Immature natural killer cell (primary cell): ENCODE data around the gene FRMD4A. TPM values are rescaled to one million over a fixed set of nuclear protein-coding genes. Genes with fewer than 3 reads are reported as not detected.
"Not testable (repeated sequence)": the region's sequence is repeated elsewhere in the genome, so short reads cannot be mapped to it uniquely, and the experiment has no call there.

Experiments used
- DNase-seq, 3 donors: peaks; one replicate each; pipeline ENCODE4 v3.0.0; 2022; ENCODE audit warnings: mixed read lengths in 1 of 3
- H3K27ac Mint-ChIP-seq, 6 donors: one replicate each; pipeline ENCODE4 v1.8.0; 2020; ENCODE audit warnings: mixed read lengths in 6 of 6, mild to moderate bottlenecking in 5 of 6, inconsistent platforms in 4 of 6, moderate library complexity in 3 of 6
- H3K27me3 Mint-ChIP-seq, 3 donors: one replicate each; pipeline ENCODE4 v1.8.0; 2020 to 2021; ENCODE audit warnings: low read depth in 3 of 3, mild to moderate bottlenecking in 3 of 3, mixed read lengths in 3 of 3, moderate library complexity in 3 of 3, inconsistent platforms in 1 of 3
- H3K36me3 Mint-ChIP-seq, 3 donors: one replicate each; pipeline ENCODE4 v1.8.0; 2020; ENCODE audit warnings: mixed read lengths in 3 of 3, inconsistent platforms in 2 of 3, mild to moderate bottlenecking in 2 of 3
- H3K4me1 Mint-ChIP-seq, 2 donors: one replicate each; pipeline ENCODE4 v1.8.0; 2020; ENCODE audit warnings: inconsistent platforms in 2 of 2, mild to moderate bottlenecking in 2 of 2, mixed read lengths in 2 of 2, moderate library complexity in 1 of 2
- H3K4me3 Mint-ChIP-seq, 5 donors: one replicate each; pipeline ENCODE4 v1.8.0; 2020; ENCODE audit warnings: mild to moderate bottlenecking in 5 of 5, mixed read lengths in 5 of 5, inconsistent platforms in 3 of 5, moderate library complexity in 3 of 5
- H3K9me3 Mint-ChIP-seq, 6 donors: one replicate each; pipeline ENCODE4 v1.8.0; 2020; ENCODE audit warnings: mild to moderate bottlenecking in 6 of 6, mixed read lengths in 6 of 6, inconsistent platforms in 4 of 6, moderate library complexity in 3 of 6
- polyA plus RNA-seq, 3 donors: library from polyadenylated mRNA; unstranded; fragments of 300-500 nt; fragmentation: Illumina TruSeq; gene quantifications; one replicate each; pipeline ENCODE4 v1.2.3, GENCODE V29; 2021

FRMD4A gene
- polyA plus RNA-seq, 3 donors from 2014 or later: 0.48 TPM; not detected in 2

- no peak for DNase-seq
- Mint-ChIP-seq H3K36me3 (no peaks in the 10 kb centered on the region), H3K4me1 (peaks cover 0 to 2% of the 10 kb centered on the region in 2 donors), H3K27me3 (peaks cover 0 to 13% (median 8%) of the 10 kb centered on the region in 3 donors), H3K9me3 (peaks cover 0 to 1% (median 0%) of the 10 kb centered on the region in 6 donors), H3K4me3 (no peak overlapping the region), H3K27ac (no peak overlapping the region)
Measured at GRCh38 chr10:13776861-13777311, 553.8 kb downstream of the FRMD4A start.

DNA sequence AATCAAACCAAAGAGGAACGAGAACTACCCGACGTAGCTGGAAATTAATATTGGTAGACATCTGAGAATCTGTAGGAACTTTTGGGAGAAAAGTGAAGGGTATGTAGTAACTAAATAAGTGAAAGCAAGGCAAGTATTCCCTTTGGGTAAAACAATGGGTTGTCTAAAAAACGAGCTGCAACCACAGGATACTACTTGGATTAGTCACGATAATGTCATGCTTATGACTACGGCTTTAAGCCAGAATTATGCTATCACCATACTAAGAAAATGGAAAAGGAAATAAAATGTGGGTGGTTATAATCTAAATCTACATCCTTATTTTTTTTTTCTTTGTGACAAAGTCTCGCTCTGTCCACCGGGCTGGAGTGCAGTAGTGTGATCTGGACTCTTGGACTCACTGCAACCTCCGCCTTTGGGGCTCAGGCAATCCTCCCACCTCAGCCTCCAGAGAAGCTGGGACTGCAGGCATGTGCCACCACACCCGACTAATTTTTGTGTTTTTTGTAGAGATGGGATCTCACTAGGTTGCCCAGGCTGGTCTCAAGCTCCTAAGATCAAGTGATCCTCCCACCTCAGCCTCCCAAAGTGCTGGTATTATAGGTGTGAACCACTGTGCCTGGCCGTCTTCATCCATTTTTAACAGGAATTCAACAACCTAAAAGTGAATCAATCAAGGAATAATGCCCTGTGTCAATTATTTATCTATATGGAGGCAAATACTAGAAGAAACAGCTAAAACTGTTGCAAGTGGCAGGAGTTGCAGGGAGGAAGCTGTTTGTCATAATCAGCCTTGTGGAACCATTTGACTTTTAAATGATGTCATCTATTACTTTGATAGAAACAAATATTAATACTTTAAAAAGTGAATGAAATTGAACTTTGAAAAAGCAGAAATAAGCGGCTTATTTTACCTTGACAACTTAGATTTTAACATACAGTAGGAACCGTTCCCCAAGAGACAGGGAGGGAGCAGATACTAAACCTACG, 554.6 kb downstream of the FRMD4A start:
- Mint-ChIP-seq H3K27ac (no peak overlapping the region), H3K27me3 (peaks cover 0 to 13% (median 8%) of the 10 kb centered on the region in 3 donors), H3K4me1 (peaks cover 0 to 2% of the 10 kb centered on the region in 2 donors), H3K9me3 (no peaks in the 10 kb centered on the region), H3K36me3 (no peaks in the 10 kb centered on the region), H3K4me3 (no peak overlapping the region)
- DNase-seq: no peak

DNA sequence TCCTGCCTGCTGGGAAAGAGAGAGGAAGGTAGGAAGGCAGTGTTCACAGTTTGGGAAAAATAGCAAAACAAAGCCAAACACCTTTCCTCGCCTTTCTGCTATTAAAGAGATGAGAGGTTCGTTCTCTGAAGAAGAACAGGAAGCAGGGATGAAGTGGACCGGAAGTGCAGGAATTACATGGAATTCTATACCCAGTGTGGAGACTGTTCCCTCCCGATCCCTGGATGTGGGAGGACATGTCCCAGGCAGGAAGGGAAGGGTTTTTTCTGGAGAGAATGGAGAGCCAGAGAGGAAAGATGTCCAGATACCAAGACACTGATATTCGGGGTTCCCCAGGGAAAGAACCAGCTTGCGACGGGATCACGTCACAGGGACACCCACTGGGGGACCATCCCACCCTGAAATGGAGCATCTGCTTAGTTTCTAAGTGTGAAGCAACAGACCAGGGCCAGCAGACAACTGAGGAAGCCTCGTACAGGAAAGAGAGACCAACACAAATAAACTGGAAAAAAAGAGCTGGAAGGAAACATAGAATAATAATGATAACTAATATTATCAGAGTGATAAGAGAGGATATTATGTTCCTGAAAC, 556.3 kb downstream of the FRMD4A start:
- no peak for DNase-seq
- Mint-ChIP-seq H3K27ac (no peak overlapping the region), H3K36me3 (no peaks in the 10 kb centered on the region), H3K9me3 (no peaks in the 10 kb centered on the region), H3K4me1 (peaks cover 0 to 2% of the 10 kb centered on the region in 2 donors), H3K27me3 (peaks cover 4 to 20% (median 10%) of the 10 kb centered on the region in 3 donors), H3K4me3 (no peak overlapping the region)

DNA sequence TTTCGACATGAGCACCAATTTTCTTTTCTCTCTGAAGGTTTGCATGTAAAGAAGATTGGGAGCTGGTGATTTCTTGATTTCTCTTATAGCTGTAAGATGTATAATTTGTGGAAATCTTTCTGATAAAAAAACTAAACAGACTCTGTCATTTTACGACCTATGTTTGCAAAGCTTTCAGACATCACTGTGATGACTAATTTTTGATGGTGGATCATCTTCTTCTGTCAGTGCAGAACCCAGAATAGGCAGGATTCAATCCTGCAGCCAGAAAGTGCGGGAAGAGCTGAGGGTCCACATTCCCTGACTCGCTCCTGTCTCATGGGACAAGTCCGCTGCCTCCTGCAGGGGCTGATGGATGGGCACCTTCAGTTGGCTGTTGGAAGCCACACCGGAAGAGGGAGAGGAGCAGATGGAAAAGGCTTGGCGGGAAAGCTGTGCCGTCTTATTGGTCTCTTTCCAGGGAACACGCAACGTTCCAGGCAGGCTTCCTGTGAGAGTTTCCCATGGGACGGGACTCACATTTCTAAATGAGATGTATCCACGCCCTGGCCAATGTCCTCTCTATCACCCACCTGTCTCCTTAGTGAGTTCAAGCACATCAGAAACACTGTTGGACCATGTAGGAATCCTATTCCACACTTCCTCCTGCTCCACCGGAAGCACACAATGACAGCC, 557.1 kb downstream of the FRMD4A start:
- no peaks in the 10 kb centered on the region for H3K9me3 Mint-ChIP-seq
- peaks cover 4 to 22% (median 10%) of the 10 kb centered on the region in 3 donors for H3K27me3 Mint-ChIP-seq
- H3K27ac Mint-ChIP-seq: no peak overlapping the region
- peaks cover 0 to 2% of the 10 kb centered on the region in 2 donors for H3K4me1 Mint-ChIP-seq
- no peak overlapping the region for H3K4me3 Mint-ChIP-seq
- H3K36me3 Mint-ChIP-seq: no peaks in the 10 kb centered on the region
- no peak for DNase-seq

- DNase-seq: no peak
- peaks cover 4 to 24% (median 10%) of the 10 kb centered on the region in 3 donors for H3K27me3 Mint-ChIP-seq
- H3K27ac Mint-ChIP-seq: no peak overlapping the region
- H3K9me3 Mint-ChIP-seq: no peaks in the 10 kb centered on the region
- H3K4me3 Mint-ChIP-seq: no peak overlapping the region
- no peaks in the 10 kb centered on the region for H3K36me3 Mint-ChIP-seq
- H3K4me1 Mint-ChIP-seq: peaks cover 0 to 2% of the 10 kb centered on the region in 2 donors
Measured at GRCh38 chr10:13773043-13773442, 557.7 kb downstream of the FRMD4A start.

GRCh38 chr10:13771992-13772391, 558.7 kb downstream of the FRMD4A start:
- H3K4me1 Mint-ChIP-seq: no peaks in the 10 kb centered on the region
- no peaks in the 10 kb centered on the region for H3K9me3 Mint-ChIP-seq
- H3K4me3 Mint-ChIP-seq: no peak overlapping the region
- H3K36me3 Mint-ChIP-seq: no peaks in the 10 kb centered on the region
- H3K27me3 Mint-ChIP-seq: peaks cover 5 to 28% (median 9%) of the 10 kb centered on the region in 3 donors
- no peak for DNase-seq
- H3K27ac Mint-ChIP-seq: no peak overlapping the region

DNA sequence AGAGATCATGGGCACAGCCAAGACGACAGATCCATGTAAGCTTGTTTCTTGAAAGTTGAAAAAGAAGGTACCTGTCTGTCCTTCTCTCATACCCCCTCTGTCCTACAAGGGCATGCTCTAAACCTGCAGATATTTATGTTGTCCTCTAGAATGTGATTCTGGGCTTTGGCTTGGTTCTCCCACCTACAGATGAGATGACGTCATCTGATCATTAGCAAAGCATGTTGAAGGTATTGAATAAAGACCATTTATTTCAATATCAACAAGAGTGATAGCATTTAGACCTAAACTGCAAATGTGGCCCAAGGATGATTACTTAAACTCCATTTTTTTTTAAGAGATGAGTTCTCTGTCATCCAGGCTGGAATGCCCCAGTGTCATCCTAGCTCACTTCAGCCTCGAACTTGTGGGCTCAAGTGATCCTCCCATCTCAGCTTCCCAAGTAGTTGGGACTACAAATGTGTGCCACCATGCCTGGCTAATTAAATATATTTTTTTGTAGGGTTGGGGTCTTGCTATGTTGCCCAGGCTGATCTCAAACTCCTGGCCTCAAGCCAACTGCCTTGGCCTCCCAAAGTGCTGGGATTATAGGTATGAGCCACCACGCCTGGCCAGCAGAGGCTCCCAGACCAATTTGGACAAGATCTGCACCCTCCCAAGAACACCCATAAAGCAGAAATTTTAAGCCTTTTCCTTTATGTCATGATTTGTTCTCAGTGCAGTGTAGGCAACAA, 559.8 kb downstream of the FRMD4A start:
- no peak overlapping the region for H3K27ac Mint-ChIP-seq
- no peak for DNase-seq
- no peaks in the 10 kb centered on the region for H3K36me3 Mint-ChIP-seq
- H3K9me3 Mint-ChIP-seq: no peaks in the 10 kb centered on the region
- H3K4me1 Mint-ChIP-seq: no peaks in the 10 kb centered on the region
- H3K4me3 Mint-ChIP-seq: no peak overlapping the region
- H3K27me3 Mint-ChIP-seq: peaks cover 5 to 26% (median 9%) of the 10 kb centered on the region in 3 donors

DNA sequence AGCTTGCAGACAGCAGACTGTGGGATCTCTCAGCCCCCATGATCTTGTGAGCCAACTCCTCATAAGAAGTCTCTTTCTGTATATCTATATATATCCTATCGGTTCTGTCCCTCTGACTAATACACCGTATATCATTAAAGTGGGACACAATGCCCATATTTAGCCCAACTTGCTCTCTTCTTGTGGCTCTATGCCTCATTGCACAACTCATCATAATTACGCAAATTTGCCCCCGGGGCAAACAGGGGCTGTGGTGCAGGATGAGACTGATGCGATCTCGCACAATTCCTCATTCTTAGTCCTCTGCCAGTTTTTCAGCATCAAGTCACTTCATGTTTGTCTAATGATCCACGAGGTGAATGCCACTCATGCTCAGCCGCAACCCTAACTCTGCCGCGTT, 560.8 kb downstream of the FRMD4A start:
- H3K9me3 Mint-ChIP-seq: no peaks in the 10 kb centered on the region
- no peaks in the 10 kb centered on the region for H3K4me1 Mint-ChIP-seq
- H3K4me3 Mint-ChIP-seq: no peak overlapping the region
- peaks cover 5 to 25% (median 9%) of the 10 kb centered on the region in 3 donors for H3K27me3 Mint-ChIP-seq
- no peak for DNase-seq
- H3K27ac Mint-ChIP-seq: no peak overlapping the region
- H3K36me3 Mint-ChIP-seq: no peaks in the 10 kb centered on the region

DNA sequence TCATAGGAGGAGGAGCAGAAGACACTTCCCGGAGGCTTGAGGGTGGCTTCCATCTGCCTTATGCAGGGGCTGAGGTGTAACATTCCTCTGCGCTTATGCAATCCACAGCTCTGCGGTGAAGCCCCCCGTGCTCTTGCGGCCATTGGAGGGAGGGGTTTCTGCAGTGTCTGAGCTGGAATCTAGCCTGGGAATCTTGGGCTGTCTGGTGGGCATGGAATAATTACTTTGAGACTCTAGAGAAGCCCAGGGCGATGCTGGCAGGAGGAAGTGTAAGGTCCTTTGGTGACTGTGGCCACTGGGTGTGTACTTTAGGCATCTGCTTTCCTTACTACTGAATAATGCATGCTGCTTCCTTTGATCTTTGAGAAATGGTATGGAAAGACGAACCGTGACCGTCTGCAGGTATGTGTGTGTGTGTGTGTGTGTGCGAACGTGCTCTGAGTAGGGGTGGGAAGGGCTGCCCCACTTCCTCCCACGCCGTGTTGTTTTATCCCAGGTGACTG, 563.0 kb downstream of the FRMD4A start:
- H3K36me3 Mint-ChIP-seq: no peaks in the 10 kb centered on the region
- H3K27me3 Mint-ChIP-seq: peaks cover 4 to 15% (median 5%) of the 10 kb centered on the region in 3 donors
- no peak for DNase-seq
- no peaks in the 10 kb centered on the region for H3K4me1 Mint-ChIP-seq
- no peak overlapping the region for H3K4me3 Mint-ChIP-seq
- H3K27ac Mint-ChIP-seq: no peak overlapping the region
- H3K9me3 Mint-ChIP-seq: no peaks in the 10 kb centered on the region

DNA sequence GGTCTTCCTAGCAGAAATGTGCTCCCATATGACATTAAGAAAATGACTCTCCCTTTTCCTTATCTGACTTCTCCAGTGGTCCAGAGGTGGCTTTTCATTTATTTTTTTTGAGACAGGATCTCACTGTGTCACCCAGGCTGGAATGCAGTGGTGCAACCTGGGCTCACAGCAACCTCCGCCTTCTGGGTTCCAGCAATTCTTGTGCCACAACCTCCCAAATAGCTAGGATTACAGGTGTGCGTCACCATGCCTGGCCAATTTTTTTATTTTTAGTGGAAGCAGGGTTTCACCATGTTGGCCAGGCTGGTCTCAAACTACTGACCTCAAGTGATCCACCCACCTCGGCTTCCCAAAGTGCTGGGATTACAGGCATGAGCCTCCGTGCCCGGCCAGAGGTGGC, 563.6 kb downstream of the FRMD4A start:
- H3K4me1 Mint-ChIP-seq, H3K36me3 Mint-ChIP-seq, DNase-seq, H3K4me3 Mint-ChIP-seq, H3K27ac Mint-ChIP-seq, H3K9me3 Mint-ChIP-seq: not testable (repeated sequence)
- peaks cover 2 to 15% (median 5%) of the 10 kb centered on the region in 3 donors for H3K27me3 Mint-ChIP-seq

DNA sequence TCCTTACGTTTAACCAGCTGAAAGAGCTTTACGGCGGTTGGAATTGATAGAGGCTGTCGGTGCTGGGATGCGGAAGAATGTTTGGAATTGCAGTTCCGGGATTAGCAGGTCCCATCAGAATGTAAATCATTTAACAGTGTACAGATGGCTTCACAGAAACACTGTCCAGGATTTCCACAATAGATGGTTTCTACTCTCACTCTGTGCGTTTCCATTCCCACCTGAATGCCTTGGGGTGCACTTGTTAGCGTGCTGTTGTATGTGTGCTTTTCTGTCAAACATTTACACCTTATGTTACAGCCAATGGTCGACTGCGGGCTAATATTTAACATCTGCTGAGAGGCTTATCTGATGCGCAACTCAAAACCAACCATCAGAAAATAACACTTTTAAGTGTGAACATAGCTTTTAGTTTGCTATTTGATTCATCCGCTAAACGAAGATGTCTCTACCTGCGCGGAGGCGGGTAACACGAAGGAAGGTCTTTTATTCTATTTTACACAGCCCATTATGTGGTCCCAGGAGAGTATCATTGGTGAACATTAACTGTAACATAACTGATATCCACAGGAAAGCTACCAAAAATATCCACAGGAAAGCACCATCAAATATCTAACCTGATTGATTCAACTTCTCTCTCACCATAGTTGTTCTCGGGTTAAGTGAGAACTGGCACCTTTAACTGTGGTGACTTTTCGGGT, 564.9 kb downstream of the FRMD4A start:
- DNase-seq: no peak
- no peaks in the 10 kb centered on the region for H3K36me3 Mint-ChIP-seq
- no peak overlapping the region for H3K27ac Mint-ChIP-seq
- no peaks in the 10 kb centered on the region for H3K4me1 Mint-ChIP-seq
- H3K9me3 Mint-ChIP-seq: no peaks in the 10 kb centered on the region
- H3K4me3 Mint-ChIP-seq: no peak overlapping the region
- peaks cover 3 to 15% (median 5%) of the 10 kb centered on the region in 3 donors for H3K27me3 Mint-ChIP-seq

GRCh38 chr10:13761490-13762091, 569.1 kb downstream of the FRMD4A start:
- H3K4me3 Mint-ChIP-seq: no peak overlapping the region
- H3K27ac Mint-ChIP-seq: no peak overlapping the region
- H3K36me3 Mint-ChIP-seq: no peaks in the 10 kb centered on the region
- DNase-seq: no peak
- peaks cover 0 to 3% (median 2%) of the 10 kb centered on the region in 3 donors for H3K27me3 Mint-ChIP-seq
- H3K4me1 Mint-ChIP-seq: no peaks in the 10 kb centered on the region
- no peaks in the 10 kb centered on the region for H3K9me3 Mint-ChIP-seq
